HL-60 (cell line): ENCODE measurements around the gene STK17B.

ENCODE experiments used
- TF ChIP-seq, protein P1 (sequence below): IDR thresholded peaks from one replicate; pipeline ENCODE4 v1.5.1; 2011; ENCODE audit warnings: low read length, control low read depth, inconsistent platforms; ENCODE audit not compliant: insufficient read depth
- TF ChIP-seq, protein P2 (sequence below): IDR thresholded peaks from 2 replicates; pipeline ENCODE4 v1.6.1; 2012; ENCODE audit warnings: low read depth; ENCODE audit not compliant: insufficient replicate concordance

DNA sequence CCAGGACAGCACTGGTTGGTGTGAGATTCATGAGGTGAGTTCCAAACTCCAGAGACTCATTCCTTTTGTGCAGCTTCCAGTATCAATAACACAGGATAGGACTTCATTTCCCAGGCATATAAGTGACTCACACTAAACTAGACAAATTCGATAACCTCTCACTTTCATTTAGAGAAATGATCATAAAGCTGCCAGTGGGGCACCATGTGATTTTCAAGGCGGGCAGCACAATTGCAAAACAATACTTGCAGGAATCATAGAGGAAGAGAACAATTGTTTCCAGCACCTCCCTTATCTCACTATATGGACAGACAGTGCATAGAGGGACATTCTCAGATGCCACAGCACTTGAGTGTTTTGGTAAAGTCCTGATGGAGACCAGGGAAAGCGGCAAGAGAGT lies 71.5 kb downstream of the STK17B start:
- TF ChIP-seq, protein P1, sequence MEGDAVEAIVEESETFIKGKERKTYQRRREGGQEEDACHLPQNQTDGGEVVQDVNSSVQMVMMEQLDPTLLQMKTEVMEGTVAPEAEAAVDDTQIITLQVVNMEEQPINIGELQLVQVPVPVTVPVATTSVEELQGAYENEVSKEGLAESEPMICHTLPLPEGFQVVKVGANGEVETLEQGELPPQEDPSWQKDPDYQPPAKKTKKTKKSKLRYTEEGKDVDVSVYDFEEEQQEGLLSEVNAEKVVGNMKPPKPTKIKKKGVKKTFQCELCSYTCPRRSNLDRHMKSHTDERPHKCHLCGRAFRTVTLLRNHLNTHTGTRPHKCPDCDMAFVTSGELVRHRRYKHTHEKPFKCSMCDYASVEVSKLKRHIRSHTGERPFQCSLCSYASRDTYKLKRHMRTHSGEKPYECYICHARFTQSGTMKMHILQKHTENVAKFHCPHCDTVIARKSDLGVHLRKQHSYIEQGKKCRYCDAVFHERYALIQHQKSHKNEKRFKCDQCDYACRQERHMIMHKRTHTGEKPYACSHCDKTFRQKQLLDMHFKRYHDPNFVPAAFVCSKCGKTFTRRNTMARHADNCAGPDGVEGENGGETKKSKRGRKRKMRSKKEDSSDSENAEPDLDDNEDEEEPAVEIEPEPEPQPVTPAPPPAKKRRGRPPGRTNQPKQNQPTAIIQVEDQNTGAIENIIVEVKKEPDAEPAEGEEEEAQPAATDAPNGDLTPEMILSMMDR: no peak
- TF ChIP-seq, protein P2, sequence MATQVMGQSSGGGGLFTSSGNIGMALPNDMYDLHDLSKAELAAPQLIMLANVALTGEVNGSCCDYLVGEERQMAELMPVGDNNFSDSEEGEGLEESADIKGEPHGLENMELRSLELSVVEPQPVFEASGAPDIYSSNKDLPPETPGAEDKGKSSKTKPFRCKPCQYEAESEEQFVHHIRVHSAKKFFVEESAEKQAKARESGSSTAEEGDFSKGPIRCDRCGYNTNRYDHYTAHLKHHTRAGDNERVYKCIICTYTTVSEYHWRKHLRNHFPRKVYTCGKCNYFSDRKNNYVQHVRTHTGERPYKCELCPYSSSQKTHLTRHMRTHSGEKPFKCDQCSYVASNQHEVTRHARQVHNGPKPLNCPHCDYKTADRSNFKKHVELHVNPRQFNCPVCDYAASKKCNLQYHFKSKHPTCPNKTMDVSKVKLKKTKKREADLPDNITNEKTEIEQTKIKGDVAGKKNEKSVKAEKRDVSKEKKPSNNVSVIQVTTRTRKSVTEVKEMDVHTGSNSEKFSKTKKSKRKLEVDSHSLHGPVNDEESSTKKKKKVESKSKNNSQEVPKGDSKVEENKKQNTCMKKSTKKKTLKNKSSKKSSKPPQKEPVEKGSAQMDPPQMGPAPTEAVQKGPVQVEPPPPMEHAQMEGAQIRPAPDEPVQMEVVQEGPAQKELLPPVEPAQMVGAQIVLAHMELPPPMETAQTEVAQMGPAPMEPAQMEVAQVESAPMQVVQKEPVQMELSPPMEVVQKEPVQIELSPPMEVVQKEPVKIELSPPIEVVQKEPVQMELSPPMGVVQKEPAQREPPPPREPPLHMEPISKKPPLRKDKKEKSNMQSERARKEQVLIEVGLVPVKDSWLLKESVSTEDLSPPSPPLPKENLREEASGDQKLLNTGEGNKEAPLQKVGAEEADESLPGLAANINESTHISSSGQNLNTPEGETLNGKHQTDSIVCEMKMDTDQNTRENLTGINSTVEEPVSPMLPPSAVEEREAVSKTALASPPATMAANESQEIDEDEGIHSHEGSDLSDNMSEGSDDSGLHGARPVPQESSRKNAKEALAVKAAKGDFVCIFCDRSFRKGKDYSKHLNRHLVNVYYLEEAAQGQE: no peak
